ENCODE data around the gene PRKCSH.

DNA sequence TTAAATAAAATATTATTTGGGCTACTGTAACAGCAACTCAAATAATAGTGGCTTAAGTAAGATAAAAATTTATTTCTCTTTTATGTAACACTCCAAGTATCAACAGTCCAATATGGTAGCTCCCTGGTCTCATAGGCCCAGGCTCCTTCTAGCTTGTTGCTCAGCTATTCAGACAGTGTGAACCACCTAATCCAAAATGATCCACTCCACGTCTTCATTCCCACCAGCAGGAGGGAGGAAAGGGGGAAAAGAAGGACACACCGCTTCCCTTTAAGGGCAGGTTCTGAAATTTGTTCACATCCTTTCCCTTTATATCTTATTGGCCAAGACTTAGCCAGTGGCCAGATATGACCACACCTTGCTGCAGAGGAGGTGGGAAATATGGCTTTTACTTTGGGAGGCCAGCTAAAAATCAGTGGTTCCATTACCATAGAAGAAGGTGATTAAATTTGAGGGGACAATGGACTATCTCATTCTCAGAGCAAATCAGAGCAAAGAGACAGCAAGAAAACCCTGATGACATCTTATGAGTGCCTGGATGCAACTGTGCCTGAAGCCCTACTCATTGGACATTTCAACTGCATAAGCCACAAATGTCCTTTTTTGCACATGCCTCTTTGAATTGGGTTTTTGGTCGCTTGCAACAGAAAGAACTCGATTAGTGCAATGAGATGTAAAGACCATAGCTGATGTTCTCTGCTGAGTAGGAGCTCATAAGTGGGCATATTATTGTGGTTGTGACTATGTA, 44.3 kb upstream of the PRKCSH start:
- TF ChIP-seq POLR2A (IDR thresholded peaks at IDR 0.05; ENCODE audit: low read length) (no peak), GATA1 (IDR thresholded peaks at IDR 0.05; ENCODE audit: low read depth, low read length) (no peak)

All from erythroblast (primary cell).